Measurements from ENCODE around the gene AFG1L. TPM values are rescaled to one million over a fixed set of nuclear protein-coding genes. Genes with fewer than 3 reads are reported as not detected.
A peak's percentile ranks its signal among the peaks of the same experiment; 100 is the strongest.
"Not testable (repeated sequence)": the region's sequence is repeated elsewhere in the genome, so short reads cannot be mapped to it uniquely, and the experiment has no call there.

Gene AFG1L
- total RNA-seq, 1 donor, result 6.0 TPM

GRCh38 chr6:108535114-108535742 is 240.4 kb downstream of the AFG1L start:
- TF ChIP-seq CTCF (IDR thresholded peaks at IDR 0.05; ENCODE audit: insufficient read depth, low read length), result no peak
- DNase-seq (ENCODE audit: low read depth), result no peak
- H3K4me3 ChIP-seq (ENCODE audit: low read depth, low read length), result no peak overlapping the region

GRCh38 chr6:108535920-108536535 is 241.2 kb downstream of the AFG1L start:
- H3K4me3 ChIP-seq (ENCODE audit: low read depth, low read length); DNase-seq (ENCODE audit: low read depth): not testable (repeated sequence)

- H3K4me3 ChIP-seq (ENCODE audit: low read depth, low read length), result no peak overlapping the region
- TF ChIP-seq CTCF (IDR thresholded peaks at IDR 0.05; ENCODE audit: insufficient read depth, low read length), result peak; percentile 81
- peak; percentile 91 for DNase-seq (ENCODE audit: low read depth)
These were observed 247.2 kb downstream of the AFG1L start for GRCh38 chr6:108541843-108542759.

GRCh38 chr6:108543175-108543940 is 248.5 kb downstream of the AFG1L start:
- DNase-seq (ENCODE audit: low read depth), result no peak
- TF ChIP-seq CTCF (IDR thresholded peaks at IDR 0.05; ENCODE audit: insufficient read depth, low read length), result no peak
- H3K4me3 ChIP-seq (ENCODE audit: low read depth, low read length), result no peak overlapping the region

GRCh38 chr6:108544606-108545005 is 249.8 kb downstream of the AFG1L start:
- H3K4me3 ChIP-seq (ENCODE audit: low read depth, low read length), result no peak overlapping the region
- DNase-seq (ENCODE audit: low read depth), result peak; percentile 63
- no peak for TF ChIP-seq CTCF (IDR thresholded peaks at IDR 0.05; ENCODE audit: insufficient read depth, low read length)

GRCh38 chr6:108546079-108547049 is 251.5 kb downstream of the AFG1L start:
- no peak for TF ChIP-seq CTCF (IDR thresholded peaks at IDR 0.05; ENCODE audit: insufficient read depth, low read length)
- DNase-seq (ENCODE audit: low read depth), result no peak
- H3K4me3 ChIP-seq (ENCODE audit: low read depth, low read length), result no peak overlapping the region

All from fibroblast of the aortic adventitia (primary cell).